Activated T-helper 17 cell treated with anti-CD3 and anti-CD28 coated beads, Interleukin-2, amount 50 U/mL, for 72 hours (primary cell): ENCODE measurements around the gene TGM5. TPM values are rescaled to one million over a fixed set of nuclear protein-coding genes. Genes with fewer than 3 reads are reported as not detected.
"Not testable (repeated sequence)": the region's sequence is repeated elsewhere in the genome, so short reads cannot be mapped to it uniquely, and the experiment has no call there.

Source experiments
- ATAC-seq: fragments of 150-1000 bp; cut with Tn5 transposase; replicated peaks from 2 replicates; pipeline ENCODE4 v1.10.0; 2021; ENCODE audit warnings: mild to moderate bottlenecking, moderate library complexity
- H3K27ac Mint-ChIP-seq: one replicate; pipeline ENCODE4 v1.8.0; 2022; ENCODE audit warnings: mixed read lengths
- H3K27me3 Mint-ChIP-seq: one replicate; pipeline ENCODE4 v1.8.0; 2022; ENCODE audit warnings: mixed read lengths
- H3K36me3 Mint-ChIP-seq: one replicate; pipeline ENCODE4 v1.8.0; 2022; ENCODE audit warnings: low read depth, mild to moderate bottlenecking, mixed read lengths
- H3K4me1 Mint-ChIP-seq: one replicate; pipeline ENCODE4 v1.8.0; 2022; ENCODE audit warnings: mixed read lengths
- H3K4me3 Mint-ChIP-seq: one replicate; pipeline ENCODE4 v1.8.0; 2022; ENCODE audit warnings: mild to moderate bottlenecking, mixed read lengths
- H3K9me3 Mint-ChIP-seq: one replicate; pipeline ENCODE4 v1.8.0; 2022; ENCODE audit warnings: mixed read lengths
- total RNA-seq, 2 donors: library from RNA; stranded (reverse); gene quantifications; one replicate each; pipeline ENCODE4 v1.2.3, GENCODE V29; 2022

Gene TGM5
- under 1 TPM; 0.48 to 0.61 TPM for total RNA-seq

GRCh38 chr15:43266834-43267233 is at the start of gene TGM5:
TGM5 (minus strand) TSS chr15:43266928; CDS start chr15:43266849, 79 bp downstream.
- Mint-ChIP-seq H3K36me3 (no peaks in the 10 kb centered on the region), H3K4me3 (no peak within 1 kb of the TSS), H3K4me1 (no peaks in the 10 kb centered on the region), H3K9me3 (no peaks in the 10 kb centered on the region), H3K27me3 (peaks cover 22% of the 10 kb centered on the region), H3K27ac (no peak within 1 kb of the TSS)
- ATAC-seq: no peak

- no peak for ATAC-seq
- H3K9me3 Mint-ChIP-seq: no peaks in the 10 kb centered on the region
- H3K27ac Mint-ChIP-seq: no peak overlapping the region
- H3K27me3 Mint-ChIP-seq: peaks cover 29% of the 10 kb centered on the region
- no peak overlapping the region for H3K4me3 Mint-ChIP-seq
- no peaks in the 10 kb centered on the region for H3K36me3 Mint-ChIP-seq
- H3K4me1 Mint-ChIP-seq: no peaks in the 10 kb centered on the region
Observed at GRCh38 chr15:43314171-43314570, 47.4 kb upstream of the TGM5 start.

- H3K27me3 Mint-ChIP-seq: peaks cover 39% of the 10 kb centered on the region
Observed at GRCh38 chr15:43312378-43312777, 45.6 kb upstream of the TGM5 start.

GRCh38 chr15:43302205-43302817 is 35.6 kb upstream of the TGM5 start, which contains the start of gene TGM7:
TGM7 (minus strand) TSS chr15:43302255.
- H3K4me3 Mint-ChIP-seq: no peak within 1 kb of the TSS
- peaks cover 42% of the 10 kb centered on the region for H3K27me3 Mint-ChIP-seq
- no peak within 1 kb of the TSS for H3K27ac Mint-ChIP-seq
- H3K36me3 Mint-ChIP-seq: no peaks in the 10 kb centered on the region
- H3K4me1 Mint-ChIP-seq: no peaks in the 10 kb centered on the region
- no peak for ATAC-seq
- no peaks in the 10 kb centered on the region for H3K9me3 Mint-ChIP-seq

More at GRCh38 chr15:43312378-43312777, 45.6 kb upstream of the TGM5 start:
- Mint-ChIP-seq H3K4me1 (no peaks in the 10 kb centered on the region), H3K4me3 (no peak overlapping the region), H3K27ac (no peak overlapping the region), H3K9me3 (no peaks in the 10 kb centered on the region), H3K36me3 (no peaks in the 10 kb centered on the region)
- ATAC-seq: no peak

GRCh38 chr15:43299884-43300283 is 33.2 kb upstream of the TGM5 start:
- Mint-ChIP-seq H3K4me3 (no peak overlapping the region), H3K36me3 (no peaks in the 10 kb centered on the region), H3K4me1 (no peaks in the 10 kb centered on the region), H3K27me3 (peaks cover 37% of the 10 kb centered on the region), H3K9me3 (no peaks in the 10 kb centered on the region), H3K27ac (no peak overlapping the region)
- ATAC-seq: no peak

- H3K9me3 Mint-ChIP-seq: no peaks in the 10 kb centered on the region
- H3K36me3 Mint-ChIP-seq: no peaks in the 10 kb centered on the region
- no peak overlapping the region for H3K27ac Mint-ChIP-seq
- H3K27me3 Mint-ChIP-seq: peaks cover 41% of the 10 kb centered on the region
- no peak for ATAC-seq
- no peak overlapping the region for H3K4me3 Mint-ChIP-seq
- H3K4me1 Mint-ChIP-seq: no peaks in the 10 kb centered on the region
Observed at GRCh38 chr15:43299411-43299810, 32.7 kb upstream of the TGM5 start.

- H3K27ac Mint-ChIP-seq: no peak overlapping the region
- H3K36me3 Mint-ChIP-seq: no peaks in the 10 kb centered on the region
- H3K4me1 Mint-ChIP-seq: no peaks in the 10 kb centered on the region
- ATAC-seq: no peak
- H3K9me3 Mint-ChIP-seq: no peaks in the 10 kb centered on the region
- no peak overlapping the region for H3K4me3 Mint-ChIP-seq
- peaks cover 43% of the 10 kb centered on the region for H3K27me3 Mint-ChIP-seq
Observed at GRCh38 chr15:43294091-43294706, 27.5 kb upstream of the TGM5 start.

GRCh38 chr15:43293432-43293831 is 26.7 kb upstream of the TGM5 start:
- H3K9me3 Mint-ChIP-seq: no peaks in the 10 kb centered on the region
- H3K36me3 Mint-ChIP-seq: no peaks in the 10 kb centered on the region
- no peak overlapping the region for H3K4me3 Mint-ChIP-seq
- ATAC-seq: no peak
- H3K4me1 Mint-ChIP-seq: no peaks in the 10 kb centered on the region
- H3K27ac Mint-ChIP-seq: no peak overlapping the region
- H3K27me3 Mint-ChIP-seq: peaks cover 43% of the 10 kb centered on the region

- no peak overlapping the region for H3K27ac Mint-ChIP-seq
- H3K9me3 Mint-ChIP-seq: no peaks in the 10 kb centered on the region
- H3K4me1 Mint-ChIP-seq: no peaks in the 10 kb centered on the region
- ATAC-seq: no peak
- H3K4me3 Mint-ChIP-seq: no peak overlapping the region
- no peaks in the 10 kb centered on the region for H3K36me3 Mint-ChIP-seq
- H3K27me3 Mint-ChIP-seq: peaks cover 37% of the 10 kb centered on the region
Observed at GRCh38 chr15:43292375-43293078, 25.8 kb upstream of the TGM5 start.

- not testable (repeated sequence) for H3K4me3 Mint-ChIP-seq, H3K9me3 Mint-ChIP-seq, H3K27ac Mint-ChIP-seq, ATAC-seq, H3K36me3 Mint-ChIP-seq, H3K4me1 Mint-ChIP-seq
- peaks cover 20% of the 10 kb centered on the region for H3K27me3 Mint-ChIP-seq
Observed at GRCh38 chr15:43289656-43290055, 22.9 kb upstream of the TGM5 start.

GRCh38 chr15:43287254-43287653 is 20.5 kb upstream of the TGM5 start:
- Mint-ChIP-seq H3K27ac (no peak overlapping the region), H3K4me3 (no peak overlapping the region), H3K27me3 (peaks cover 6% of the 10 kb centered on the region), H3K36me3 (no peaks in the 10 kb centered on the region), H3K4me1 (peaks cover 5% of the 10 kb centered on the region), H3K9me3 (no peaks in the 10 kb centered on the region)
- no peak for ATAC-seq

GRCh38 chr15:43286074-43286473 is 19.3 kb upstream of the TGM5 start:
- Mint-ChIP-seq H3K27me3 (peaks cover 3% of the 10 kb centered on the region), H3K27ac (peak overlapping the region; percentile 53), H3K9me3 (no peaks in the 10 kb centered on the region), H3K36me3 (no peaks in the 10 kb centered on the region), H3K4me1 (peaks cover 5% of the 10 kb centered on the region), H3K4me3 (no peak overlapping the region)
- no peak for ATAC-seq

GRCh38 chr15:43285609-43286037 is 18.9 kb upstream of the TGM5 start:
- peak; percentile 57 for ATAC-seq
- no peaks in the 10 kb centered on the region for H3K36me3 Mint-ChIP-seq
- H3K4me1 Mint-ChIP-seq: peaks cover 5% of the 10 kb centered on the region
- no peak overlapping the region for H3K4me3 Mint-ChIP-seq
- H3K27me3 Mint-ChIP-seq: peaks cover 3% of the 10 kb centered on the region
- H3K9me3 Mint-ChIP-seq: no peaks in the 10 kb centered on the region
- H3K27ac Mint-ChIP-seq: peak overlapping the region; percentile 53

- no peak overlapping the region for H3K4me3 Mint-ChIP-seq
- peaks cover 5% of the 10 kb centered on the region for H3K4me1 Mint-ChIP-seq
- H3K36me3 Mint-ChIP-seq: no peaks in the 10 kb centered on the region
- ATAC-seq: no peak
- H3K9me3 Mint-ChIP-seq: no peaks in the 10 kb centered on the region
- H3K27me3 Mint-ChIP-seq: peaks cover 6% of the 10 kb centered on the region
- no peak overlapping the region for H3K27ac Mint-ChIP-seq
Observed at GRCh38 chr15:43283526-43283925, 16.8 kb upstream of the TGM5 start.
